Measurements from ENCODE around the gene APOBEC4. TPM values are rescaled to one million over a fixed set of nuclear protein-coding genes. Genes with fewer than 3 reads are reported as not detected.
A peak's percentile ranks its signal among the peaks of the same experiment; 100 is the strongest.

APOBEC4 gene
- polyA plus RNA-seq, 1 donor: not detected

- peak; percentile 77 for DNase-seq
Observed at GRCh38 chr1:183674886-183675285, 21.8 kb upstream of the APOBEC4 start.

- DNase-seq: peak; percentile 94
Observed at GRCh38 chr1:183674339-183674738, 21.2 kb upstream of the APOBEC4 start.

- peak; percentile 58 for DNase-seq
Observed at GRCh38 chr1:183673605-183674323, 20.6 kb upstream of the APOBEC4 start.

- no peak for DNase-seq
Observed at GRCh38 chr1:183670169-183670568, 17.1 kb upstream of the APOBEC4 start.

GRCh38 chr1:183656355-183656754, 3.2 kb upstream of the APOBEC4 start:
- DNase-seq: no peak

- peak; percentile 88 for DNase-seq
Observed at GRCh38 chr1:183655562-183656075, 2.5 kb upstream of the APOBEC4 start.

- DNase-seq: no peak
Observed at GRCh38 chr1:183654706-183655105, 1.6 kb upstream of the APOBEC4 start.

GRCh38 chr1:183653876-183654451, 848 bp upstream of the APOBEC4 start:
- DNase-seq: no peak

- no peak for DNase-seq
Observed at GRCh38 chr1:183653462-183653794, 312 bp upstream of the APOBEC4 start.

- no peak for DNase-seq
Observed at GRCh38 chr1:183652107-183652506, 1.0 kb downstream of the APOBEC4 start.

GRCh38 chr1:183651612-183652011, 1.5 kb downstream of the APOBEC4 start:
- DNase-seq: no peak

GRCh38 chr1:183648042-183648441, 5.1 kb downstream of the APOBEC4 start:
- DNase-seq: no peak

GRCh38 chr1:183646776-183647175, 6.3 kb downstream of the APOBEC4 start:
- no peak for DNase-seq

GRCh38 chr1:183645531-183645930, 7.6 kb downstream of the APOBEC4 start:
- DNase-seq: no peak

GRCh38 chr1:183642166-183642565, 10.9 kb downstream of the APOBEC4 start:
- no peak for DNase-seq

GRCh38 chr1:183640193-183640592, 12.9 kb downstream of the APOBEC4 start:
- DNase-seq: no peak

GRCh38 chr1:183638649-183639387, 14.3 kb downstream of the APOBEC4 start:
- DNase-seq: no peak

- DNase-seq: no peak
Observed at GRCh38 chr1:183636783-183637182, 16.3 kb downstream of the APOBEC4 start.

- no peak for DNase-seq
Observed at GRCh38 chr1:183636334-183636682, 16.8 kb downstream of the APOBEC4 start.

GRCh38 chr1:183635606-183636333, 17.3 kb downstream of the APOBEC4 start, which contains the start of gene ARPC5:
Gene ARPC5, minus strand, starts transcription at chr1:183635783. Its CDS starts 124 bp downstream, at chr1:183635659.
- peak; percentile 99 for DNase-seq

GRCh38 chr1:183635099-183635605, 18.0 kb downstream of the APOBEC4 start:
- peak; percentile 39 for DNase-seq

GRCh38 chr1:183634429-183635065, 18.6 kb downstream of the APOBEC4 start:
- no peak for DNase-seq

All from hindlimb muscle (tissue), 1 donor.